Upper lobe of left lung (tissue), 4 donors: ENCODE results near the gene C20orf173.

ENCODE experiments used
- EP300 ChIP-seq, 4 donors: sonication (generic); formaldehyde crosslinking; IDR thresholded peaks; one replicate each; pipeline ENCODE4 v1.5.1; 2017; ENCODE audit warnings: antibody characterized with exemption in 4 of 4, control low read depth in 2 of 4
- POLR2A ChIP-seq, 4 donors: fragments of 450-650 bp; IDR thresholded peaks; one replicate each; pipeline ENCODE4 v1.5.1; 2016 to 2017; ENCODE audit warnings: antibody characterized with exemption in 4 of 4, mild to moderate bottlenecking in 2 of 4
- POLR2AphosphoS5 ChIP-seq, 2 donors: sonication (generic); formaldehyde crosslinking; IDR thresholded peaks; one replicate each; pipeline ENCODE4 v1.5.1; 2017; ENCODE audit warnings: antibody characterized with exemption in 2 of 2
- TF ChIP-seq, protein P1 (sequence below), 6 experiments: fragments of 450-650 bp in 4 of 6; fragments of 200-600 bp in 2 of 6; sonication (generic) in 2 of 6; IDR thresholded peaks; one replicate each; pipeline ENCODE4 v1.5.1; 2016 to 2019; ENCODE audit warnings: antibody characterized with exemption in 6 of 6

DNA sequence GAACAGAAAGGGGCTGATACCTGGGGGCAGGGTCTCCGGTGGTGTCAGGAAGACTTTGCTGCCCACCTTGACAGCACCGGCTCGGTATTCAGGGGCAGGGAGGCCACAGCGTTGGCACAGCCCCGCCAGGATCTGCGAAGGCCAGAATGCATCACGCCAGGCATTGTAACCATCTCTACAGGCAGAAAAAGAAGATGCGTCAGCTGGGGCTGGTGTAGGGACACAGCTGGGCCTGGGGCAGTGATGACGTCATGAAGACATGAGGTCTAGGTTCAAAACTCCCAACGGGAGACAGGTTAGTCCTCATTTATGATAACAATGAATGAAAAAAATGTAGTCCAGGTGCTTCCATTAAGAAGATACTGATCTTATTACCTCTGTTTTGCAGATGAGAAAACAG lies 34.4 kb upstream of the C20orf173 start:
- TF ChIP-seq EP300 (IDR thresholded peaks at IDR 0.05) (no peak), POLR2A (IDR thresholded peaks at IDR 0.05) (no peak), POLR2AphosphoS5 (IDR thresholded peaks at IDR 0.05) (no peak)
- TF ChIP-seq, protein P1, sequence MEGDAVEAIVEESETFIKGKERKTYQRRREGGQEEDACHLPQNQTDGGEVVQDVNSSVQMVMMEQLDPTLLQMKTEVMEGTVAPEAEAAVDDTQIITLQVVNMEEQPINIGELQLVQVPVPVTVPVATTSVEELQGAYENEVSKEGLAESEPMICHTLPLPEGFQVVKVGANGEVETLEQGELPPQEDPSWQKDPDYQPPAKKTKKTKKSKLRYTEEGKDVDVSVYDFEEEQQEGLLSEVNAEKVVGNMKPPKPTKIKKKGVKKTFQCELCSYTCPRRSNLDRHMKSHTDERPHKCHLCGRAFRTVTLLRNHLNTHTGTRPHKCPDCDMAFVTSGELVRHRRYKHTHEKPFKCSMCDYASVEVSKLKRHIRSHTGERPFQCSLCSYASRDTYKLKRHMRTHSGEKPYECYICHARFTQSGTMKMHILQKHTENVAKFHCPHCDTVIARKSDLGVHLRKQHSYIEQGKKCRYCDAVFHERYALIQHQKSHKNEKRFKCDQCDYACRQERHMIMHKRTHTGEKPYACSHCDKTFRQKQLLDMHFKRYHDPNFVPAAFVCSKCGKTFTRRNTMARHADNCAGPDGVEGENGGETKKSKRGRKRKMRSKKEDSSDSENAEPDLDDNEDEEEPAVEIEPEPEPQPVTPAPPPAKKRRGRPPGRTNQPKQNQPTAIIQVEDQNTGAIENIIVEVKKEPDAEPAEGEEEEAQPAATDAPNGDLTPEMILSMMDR (IDR thresholded peaks at IDR 0.05), result no peak
